ENCODE results near the gene AREL1. TPM values are rescaled to one million over a fixed set of nuclear protein-coding genes. Genes with fewer than 3 reads are reported as not detected.

Gene AREL1
- total RNA-seq, 1 experiment from 2014 or later: 27.7 TPM

DNA sequence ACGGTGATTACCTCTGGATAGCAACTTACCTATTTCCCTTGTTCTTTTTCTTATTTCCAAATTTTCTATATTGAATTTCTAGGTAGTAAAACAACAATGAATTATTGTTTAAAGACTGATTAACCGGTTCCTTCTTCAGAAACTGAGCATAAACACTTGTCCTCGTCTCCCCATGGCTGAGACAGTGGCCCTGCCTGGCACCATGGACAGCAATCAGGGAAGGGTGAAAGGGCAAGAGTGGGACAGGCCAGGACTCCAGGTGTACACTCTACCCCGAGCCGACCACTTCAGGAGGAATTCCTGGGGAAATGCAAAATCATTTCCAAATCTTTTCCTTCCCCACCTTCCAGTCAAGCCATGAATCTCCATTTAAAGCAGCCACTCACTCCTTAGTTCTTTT lies 52.0 kb downstream of the AREL1 start:
- Mint-ChIP-seq H3K9me3 (ENCODE audit: unreplicated experiment) (no peaks in the 10 kb centered on the region), H3K27me3 (ENCODE audit: insufficient read depth, unreplicated experiment) (no peaks in the 10 kb centered on the region), H3K4me3 (ENCODE audit: unreplicated experiment) (no peak overlapping the region), H3K27ac (ENCODE audit: low read depth, unreplicated experiment) (no peak overlapping the region), H3K4me1 (ENCODE audit: insufficient read depth, unreplicated experiment) (peaks cover 17% of the 10 kb centered on the region), H3K36me3 (ENCODE audit: insufficient read depth, unreplicated experiment) (peaks cover 56% of the 10 kb centered on the region)
- no peak for DNase-seq (ENCODE audit: unreplicated experiment)
- ChIA-PET CTCF (interaction anchor here (1.2 kb wide), 1 partner anchor 74 kb away, joined by 5 read pairs; no protein-coding TSS in a partner anchor), POLR2A (no interaction called here)
- no peak for TF ChIP-seq CTCF (IDR thresholded peaks at IDR 0.05; ENCODE audit: unreplicated experiment)
- intact Hi-C loops (cut with micrococcal nuclease): no loop called here
- no TSS peak for BruUV-seq (replicated peaks)

DNA sequence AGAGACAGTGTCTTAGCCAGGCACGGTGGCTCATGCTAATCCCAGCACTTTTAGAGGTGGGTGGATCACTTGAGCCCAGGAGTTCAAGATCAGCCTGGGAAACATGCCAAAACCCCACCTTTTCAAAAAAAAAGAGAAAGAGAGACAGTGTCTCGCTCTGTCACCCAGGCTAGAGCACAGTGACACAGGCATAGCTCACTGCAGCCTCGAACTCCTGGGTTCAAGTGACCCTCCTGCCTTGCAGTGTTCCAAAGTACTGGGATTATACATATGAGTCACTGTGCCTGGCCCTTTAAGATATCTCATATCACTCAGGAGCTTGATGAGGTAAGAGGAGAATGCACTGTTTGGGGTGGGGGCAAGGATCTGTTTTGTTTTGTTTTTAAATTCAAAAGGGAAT lies 52.7 kb downstream of the AREL1 start:
- Mint-ChIP-seq H3K27ac (ENCODE audit: low read depth, unreplicated experiment) (no peak overlapping the region), H3K4me1 (ENCODE audit: insufficient read depth, unreplicated experiment) (peaks cover 24% of the 10 kb centered on the region), H3K36me3 (ENCODE audit: insufficient read depth, unreplicated experiment) (peaks cover 49% of the 10 kb centered on the region), H3K27me3 (ENCODE audit: insufficient read depth, unreplicated experiment) (no peaks in the 10 kb centered on the region), H3K4me3 (ENCODE audit: unreplicated experiment) (no peak overlapping the region), H3K9me3 (ENCODE audit: unreplicated experiment) (no peaks in the 10 kb centered on the region)
- intact Hi-C loops (cut with micrococcal nuclease): no loop called here
- no peak for TF ChIP-seq CTCF (IDR thresholded peaks at IDR 0.05; ENCODE audit: unreplicated experiment)
- DNase-seq (ENCODE audit: unreplicated experiment): no peak
- POLR2A ChIA-PET: no interaction called here
- CTCF ChIA-PET: interaction anchor here (0.6 to 1.2 kb wide), 2 partner anchors 30 to 74 kb away, joined by 3 to 5 read pairs; no protein-coding TSS in a partner anchor
- BruUV-seq (replicated peaks): no TSS peak

DNA sequence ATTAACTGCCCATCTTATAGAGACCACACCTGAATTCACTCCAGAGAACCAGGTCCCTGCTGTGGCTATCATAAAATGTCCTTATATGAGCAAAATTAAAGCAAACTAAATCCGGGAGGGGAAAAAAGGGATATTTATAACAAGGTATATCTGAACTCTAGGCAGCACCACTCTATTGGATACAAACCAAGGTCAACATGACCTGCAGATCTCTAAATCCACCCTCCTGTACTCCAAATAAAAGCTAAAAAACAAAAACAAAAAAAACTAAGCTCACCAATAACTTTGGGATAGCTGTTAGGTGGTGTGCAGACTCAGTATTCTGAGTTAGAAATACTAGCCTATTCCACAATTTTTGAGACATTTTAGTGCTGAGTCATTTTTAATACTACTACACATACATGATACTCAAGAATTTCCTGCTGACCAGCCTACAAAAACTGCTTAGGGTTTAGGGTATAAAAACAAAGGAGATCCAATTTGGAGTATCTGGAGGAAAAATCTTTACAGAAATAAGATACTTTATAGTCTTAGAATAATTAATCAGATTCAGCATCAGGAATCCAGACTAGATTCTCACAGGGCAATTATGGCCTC lies 54.2 kb downstream of the AREL1 start:
- no TSS peak for BruUV-seq (replicated peaks)
- POLR2A ChIA-PET: interaction anchor here (0.8 kb wide), 1 partner anchor 20 kb away, joined by 3 read pairs; no protein-coding TSS in a partner anchor
- H3K27ac Mint-ChIP-seq (ENCODE audit: low read depth, unreplicated experiment): no peak overlapping the region
- no peak overlapping the region for H3K4me3 Mint-ChIP-seq (ENCODE audit: unreplicated experiment)
- no peak for TF ChIP-seq CTCF (IDR thresholded peaks at IDR 0.05; ENCODE audit: unreplicated experiment)
- H3K9me3 Mint-ChIP-seq (ENCODE audit: unreplicated experiment): no peaks in the 10 kb centered on the region
- peaks cover 29% of the 10 kb centered on the region for H3K4me1 Mint-ChIP-seq (ENCODE audit: insufficient read depth, unreplicated experiment)
- no peaks in the 10 kb centered on the region for H3K27me3 Mint-ChIP-seq (ENCODE audit: insufficient read depth, unreplicated experiment)
- intact Hi-C loops (cut with micrococcal nuclease): loop anchor here (5.0 kb wide), 1 partner anchor 36 kb away; no protein-coding TSS in a partner anchor
- CTCF ChIA-PET: no interaction called here
- no peak for DNase-seq (ENCODE audit: unreplicated experiment)
- H3K36me3 Mint-ChIP-seq (ENCODE audit: insufficient read depth, unreplicated experiment): peaks cover 34% of the 10 kb centered on the region

DNA sequence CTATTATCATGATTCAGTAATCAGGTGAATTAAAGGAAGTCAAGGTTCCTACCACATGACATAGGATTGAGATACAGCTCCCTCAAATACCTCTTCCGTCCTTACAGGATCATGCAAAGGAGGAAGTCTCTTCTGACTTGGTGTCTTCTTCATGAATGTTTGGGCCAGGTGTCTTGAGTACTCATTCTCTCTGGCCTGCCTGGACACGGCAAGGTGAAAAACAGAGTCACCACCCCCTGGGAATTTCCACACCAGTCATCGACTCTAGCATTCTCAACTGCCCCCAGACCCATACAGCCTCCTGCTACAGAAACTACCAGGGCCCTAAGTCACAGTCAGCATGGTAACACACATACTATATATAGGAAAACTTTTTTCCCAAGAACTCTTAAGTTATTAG lies 55.9 kb downstream of the AREL1 start:
- ChIA-PET CTCF (interaction anchor here (0.6 to 2.5 kb wide), 3 partner anchors 42 to 193 kb away, joined by 3 to 10 read pairs (median 3); no protein-coding TSS in a partner anchor), POLR2A (interaction anchor here (0.6 to 2.7 kb wide), 2 partner anchors 85 to 277 kb away, joined by 5 to 12 read pairs; no protein-coding TSS in a partner anchor)
- no peak for DNase-seq (ENCODE audit: unreplicated experiment)
- intact Hi-C loops (cut with micrococcal nuclease): loop anchor here (5.0 kb wide), 1 partner anchor 35 kb away; no protein-coding TSS in a partner anchor
- H3K27me3 Mint-ChIP-seq (ENCODE audit: insufficient read depth, unreplicated experiment): no peaks in the 10 kb centered on the region
- peaks cover 17% of the 10 kb centered on the region for H3K36me3 Mint-ChIP-seq (ENCODE audit: insufficient read depth, unreplicated experiment)
- no peak overlapping the region for H3K4me3 Mint-ChIP-seq (ENCODE audit: unreplicated experiment)
- no peaks in the 10 kb centered on the region for H3K9me3 Mint-ChIP-seq (ENCODE audit: unreplicated experiment)
- BruUV-seq (replicated peaks): no TSS peak
- peaks cover 29% of the 10 kb centered on the region for H3K4me1 Mint-ChIP-seq (ENCODE audit: insufficient read depth, unreplicated experiment)
- TF ChIP-seq CTCF (IDR thresholded peaks at IDR 0.05; ENCODE audit: unreplicated experiment): no peak
- H3K27ac Mint-ChIP-seq (ENCODE audit: low read depth, unreplicated experiment): peak overlapping the region; percentile 75

Data from MCF 10A (cell line).